Measurements from ENCODE around the gene MARVELD3.

DNA sequence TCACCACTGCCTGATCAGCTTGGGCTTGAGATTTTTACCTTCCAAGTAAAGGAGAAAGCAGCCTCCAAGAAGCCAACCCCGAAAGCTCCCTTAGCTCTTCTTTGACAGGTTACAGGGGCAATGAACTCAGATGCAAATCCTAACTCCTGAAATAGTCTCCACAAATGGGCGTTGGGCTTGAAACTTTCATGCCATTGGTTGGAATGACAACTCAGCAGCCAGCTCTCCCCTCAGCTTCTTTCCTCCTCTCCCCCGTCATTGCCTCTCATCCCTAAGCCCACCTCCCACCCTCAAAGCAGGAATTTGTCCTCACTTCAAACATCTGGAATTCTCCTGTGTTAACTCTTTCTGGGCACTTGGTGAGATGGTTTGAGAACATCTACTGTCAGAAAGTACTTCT lies 49.0 kb upstream of the MARVELD3 start, which contains the start of gene TAT:
- TF ChIP-seq, protein P1, sequence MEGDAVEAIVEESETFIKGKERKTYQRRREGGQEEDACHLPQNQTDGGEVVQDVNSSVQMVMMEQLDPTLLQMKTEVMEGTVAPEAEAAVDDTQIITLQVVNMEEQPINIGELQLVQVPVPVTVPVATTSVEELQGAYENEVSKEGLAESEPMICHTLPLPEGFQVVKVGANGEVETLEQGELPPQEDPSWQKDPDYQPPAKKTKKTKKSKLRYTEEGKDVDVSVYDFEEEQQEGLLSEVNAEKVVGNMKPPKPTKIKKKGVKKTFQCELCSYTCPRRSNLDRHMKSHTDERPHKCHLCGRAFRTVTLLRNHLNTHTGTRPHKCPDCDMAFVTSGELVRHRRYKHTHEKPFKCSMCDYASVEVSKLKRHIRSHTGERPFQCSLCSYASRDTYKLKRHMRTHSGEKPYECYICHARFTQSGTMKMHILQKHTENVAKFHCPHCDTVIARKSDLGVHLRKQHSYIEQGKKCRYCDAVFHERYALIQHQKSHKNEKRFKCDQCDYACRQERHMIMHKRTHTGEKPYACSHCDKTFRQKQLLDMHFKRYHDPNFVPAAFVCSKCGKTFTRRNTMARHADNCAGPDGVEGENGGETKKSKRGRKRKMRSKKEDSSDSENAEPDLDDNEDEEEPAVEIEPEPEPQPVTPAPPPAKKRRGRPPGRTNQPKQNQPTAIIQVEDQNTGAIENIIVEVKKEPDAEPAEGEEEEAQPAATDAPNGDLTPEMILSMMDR (IDR thresholded peaks at IDR 0.05), result no peak
- no peak for TF ChIP-seq EP300 (IDR thresholded peaks at IDR 0.05)
- TF ChIP-seq POLR2A (IDR thresholded peaks at IDR 0.05), result no peak

All from ovary (tissue), 3 donors.